K562 (cell line): Measurements from ENCODE around the gene C5orf24. TPM values are rescaled to one million over a fixed set of nuclear protein-coding genes. Genes with fewer than 3 reads are reported as not detected.

ENCODE experiments used
- ATAC-seq: fragments of 200-7000 bp; cut with Tn5 transposase; 3 replicates; pipeline ENCODE4 v1.9.1; 2020; ENCODE audit warnings: moderate library complexity
- BruUV-seq: library from RNA; stranded (reverse); fragments of 400-500 nt; replicated peaks from 2 replicates; lab custom pipeline; 2021; lab: Mats Ljungman, UMichigan
- CTCF ChIA-PET: fragments of 300-600 bp; formaldehyde crosslinking; extraction: SDS; loops from one replicate; lab custom pipeline; 2021; ENCODE audit warnings: low intra/inter-chr PET ratio; lab: Yijun Ruan, JAX
- POLR2A ChIA-PET: fragments of 300-600, 350-650 bp; sonication (Branson Sonifier 250); formaldehyde crosslinking; extraction: SDS; loops from one replicate; lab custom pipeline; 2021; ENCODE audit warnings: antibody characterized with exemption, inconsistent platforms; lab: Yijun Ruan, JAX
- DNase-seq, 4 experiments: peaks; one replicate each; pipeline versions ENCODE4 v3.0.0 to v3.0.0-alpha.2; 2011 to 2018; ENCODE audit warnings: low spot score in 3 of 4, mixed read lengths in 3 of 4; ENCODE audit errors: extremely low read depth in 1 of 4
- FAIRE-seq: peaks from 2 replicates; lab custom pipeline; 2011; peaks lifted over from hg19 to GRCh38; lab: Jason Lieb, UNC
- H2AFZ ChIP-seq: 2 replicates; pipeline ENCODE4 v1.6.0; 2011; ENCODE audit warnings: low read depth, low read length, control low read depth, inconsistent platforms
- H3K27ac ChIP-seq: fragments of 200-600 bp; 3 replicates; pipeline ENCODE4 v1.8.0; 2011; ENCODE audit warnings: low read depth, mild to moderate bottlenecking, control low read depth, inconsistent platforms, low read length, moderate library complexity, mixed read lengths; ENCODE audit errors: extremely low read depth
- H3K27me3 ChIP-seq, 2 experiments: fragments of 300-600 bp in 1 of 2; 2 replicates in 1 of 2; 3 replicates in 1 of 2; pipeline versions ENCODE4 v1.6.0 to v1.8.0; 2011; ENCODE audit warnings: inconsistent platforms in 2 of 2, low read length in 2 of 2, mild to moderate bottlenecking in 1 of 2, mixed read lengths in 1 of 2, moderate library complexity in 1 of 2; ENCODE audit not compliant: control insufficient read depth in 2 of 2, insufficient read depth in 2 of 2
- H3K36me3 ChIP-seq: fragments of 300-600 bp; 3 replicates; pipeline ENCODE4 v1.8.0; 2011; ENCODE audit warnings: mild to moderate bottlenecking, low read length, inconsistent platforms; ENCODE audit not compliant: control insufficient read depth, insufficient read depth
- H3K4me1 ChIP-seq, 2 experiments: fragments of 200-600 bp in 1 of 2; replicated peaks in 1 of 2; 2 replicates in 1 of 2; 3 replicates in 1 of 2; pipeline versions ENCODE4 v1.5.1 to v1.8.0; 2011; ENCODE audit warnings: inconsistent platforms in 2 of 2, low read length in 2 of 2, mild to moderate bottlenecking in 1 of 2, mixed read lengths in 1 of 2, moderate library complexity in 1 of 2; ENCODE audit not compliant: control insufficient read depth in 2 of 2, insufficient read depth in 2 of 2
- H3K4me2 ChIP-seq: 2 replicates; pipeline ENCODE4 v1.6.1; 2011; ENCODE audit warnings: low read length, control low read depth, inconsistent platforms, mixed read lengths; ENCODE audit not compliant: insufficient read depth
- H3K4me3 ChIP-seq: fragments of 200-600 bp; sonication (generic), shearing (Covaris generic); 2 replicates; pipeline ENCODE4 v1.5.1; 2016; ENCODE audit warnings: control low read depth, inconsistent platforms
- H3K79me2 ChIP-seq: fragments of 200-600 bp; 3 replicates; pipeline ENCODE4 v1.8.0; 2011; ENCODE audit warnings: low read length, inconsistent platforms; ENCODE audit not compliant: control insufficient read depth, insufficient read depth
- H3K9ac ChIP-seq, 2 experiments: 2 replicates each; pipeline versions ENCODE4 v1.6.0 to v1.6.1; 2011; ENCODE audit warnings: low read depth in 2 of 2, low read length in 2 of 2, control low read depth in 1 of 2, inconsistent platforms in 1 of 2, mild to moderate bottlenecking in 1 of 2, mixed read lengths in 1 of 2; ENCODE audit not compliant: insufficient read depth in 1 of 2
- H3K9me1 ChIP-seq: one replicate; pipeline ENCODE4 v1.6.0; 2011; ENCODE audit warnings: inconsistent platforms, mild to moderate bottlenecking, low read length, moderate library complexity; ENCODE audit not compliant: control insufficient read depth, insufficient read depth
- H3K9me3 ChIP-seq: replicated peaks from 2 replicates; pipeline ENCODE4 v1.5.1; 2011; ENCODE audit warnings: low read depth, low read length, inconsistent platforms; ENCODE audit not compliant: control insufficient read depth, insufficient read depth
- H4K20me1 ChIP-seq: replicated peaks from 2 replicates; pipeline ENCODE4 v1.6.1; 2011; ENCODE audit warnings: low read length, inconsistent platforms, mixed read lengths; ENCODE audit not compliant: control insufficient read depth, insufficient read depth
- CBFB ChIP-seq: sonication (generic); formaldehyde crosslinking; IDR thresholded peaks from 2 replicates; pipeline ENCODE4 v1.4.0; 2020; ENCODE audit warnings: mild to moderate bottlenecking, missing genetic modification reagents
- HDAC2 ChIP-seq: fragments of 450-650 bp; IDR thresholded peaks from 2 replicates; pipeline ENCODE4 v1.6.1; 2016; ENCODE audit warnings: mild to moderate bottlenecking
- IRF1 ChIP-seq: sonication (generic); formaldehyde crosslinking; IDR thresholded peaks from 2 replicates; pipeline ENCODE4 v1.8.0; 2022; ENCODE audit warnings: missing genetic modification reagents, mild to moderate bottlenecking, borderline replicate concordance
- MIER1 ChIP-seq: fragments of 450-650 bp; IDR thresholded peaks from 2 replicates; pipeline ENCODE4 v1.6.1; 2016; ENCODE audit warnings: antibody characterized with exemption, mild to moderate bottlenecking, low read depth
- MYNN ChIP-seq, 2 experiments: sonication (generic); formaldehyde crosslinking in 1 of 2; IDR thresholded peaks; 2 replicates each; pipeline versions ENCODE4 v1.5.0 to v1.6.1; 2016 to 2020; ENCODE audit warnings: antibody characterized with exemption in 1 of 2, missing genetic modification reagents in 1 of 2
- NFYB ChIP-seq: IDR thresholded peaks from 2 replicates; pipeline ENCODE4 v1.6.1; 2011; ENCODE audit warnings: mild to moderate bottlenecking, moderate library complexity; ENCODE audit not compliant: insufficient read length; ENCODE audit errors: extremely low read depth
- NRF1 ChIP-seq, 2 experiments: fragments of 450-650 bp; IDR thresholded peaks in 1 of 2; conservative IDR thresholded peaks in 1 of 2; 2 replicates each; pipeline ENCODE4 v1.6.1; 2014; ENCODE audit warnings: mild to moderate bottlenecking in 2 of 2
- PHB2 ChIP-seq: fragments of 450-650 bp; IDR thresholded peaks from 2 replicates; pipeline ENCODE4 v1.6.1; 2017; ENCODE audit warnings: low read depth
- PURB ChIP-seq: sonication (generic); formaldehyde crosslinking; IDR thresholded peaks from 2 replicates; pipeline ENCODE4 v1.9.0; 2021; ENCODE audit warnings: low read depth, mild to moderate bottlenecking, missing genetic modification reagents
- XRCC5 ChIP-seq: fragments of 200-400 bp; formaldehyde crosslinking; IDR thresholded peaks from 2 replicates; pipeline ENCODE4 v1.6.1; 2017; ENCODE audit warnings: low read depth, mild to moderate bottlenecking, low read length
- ZKSCAN3 ChIP-seq: fragments of 250-450 bp; sonication (Bioruptor Pico); IDR thresholded peaks from 2 replicates; pipeline ENCODE4 v1.4.0; 2020
- ZSCAN29 ChIP-seq: fragments of 450-650 bp; IDR thresholded peaks from 2 replicates; pipeline ENCODE4 v1.6.1; 2017
- WGBS: fragments of 100-300 bp; shearing (Covaris generic); methylation state at CpG from one replicate; pipeline ENCODE4 v1.1.6; 2016; ENCODE audit warnings: low coverage, mixed read lengths; ENCODE audit not compliant: insufficient coverage; ENCODE audit errors: missing lambda C conversion rate; 5-methylcytosine and 5-hydroxymethylcytosine counted together
- in situ Hi-C: fragments of 300-500 bp; cut with MboI; formaldehyde crosslinking; loops from 4 replicates; pipeline ENCODE4 v1.15.0; 2018; ENCODE audit warnings: inconsistent platforms, mixed read lengths
- intact Hi-C: fragments of 100-400 bp; cut with micrococcal nuclease; formaldehyde crosslinking; loops from 2 replicates; pipeline ENCODE4 v1.14.2; 2022
- polyA plus RNA-seq, 8 experiments: library from polyadenylated mRNA; depleted of rRNA in 4 of 8; stranded (reverse) in 5 of 8; unstranded in 3 of 8; fragments of >200 nt; fragmentation: Nextera tagmentation in 2 of 8; fragmentation: Illumina TruSeq in 1 of 8; extraction: Ambion mirVana in 2 of 8; extraction: Trizol in 1 of 8; gene quantifications; 2 replicates each; pipeline versions ENCODE4 v1.2.1 to v1.2.3, GENCODE V29; 2011 to 2014; ENCODE audit warnings: inconsistent platforms in 1 of 8, missing spikeins in 1 of 8
- total RNA-seq, 7 experiments: library from RNA; depleted of rRNA in 6 of 7; stranded (reverse); fragments of >200 nt in 6 of 7; fragmentation: Illumina TruSeq in 2 of 7; extraction: Trizol in 2 of 7; gene quantifications; 2 replicates each; pipeline versions ENCODE4 v1.2.1 to v1.2.3, GENCODE V29; 2011 to 2021; ENCODE audit warnings: low replicate concordance in 1 of 7
- TF ChIP-seq, protein P1 (sequence below), 2 experiments: fragments of 450-650 bp in 1 of 2; sonication (generic) in 1 of 2; formaldehyde crosslinking; conservative IDR thresholded peaks; 2 replicates each; pipeline versions ENCODE4 v1.4.0 to v1.8.1; 2020 to 2022; ENCODE audit warnings: mild to moderate bottlenecking in 1 of 2, missing genetic modification reagents in 1 of 2
- TF ChIP-seq, protein P2 (sequence below): fragments of 250-450 bp; sonication (Bioruptor Pico); IDR thresholded peaks from 2 replicates; pipeline ENCODE4 v1.8.0; 2021; ENCODE audit warnings: mild to moderate bottlenecking, moderate library complexity

The C5orf24 gene
- total and polyA plus RNA-seq, 9 of the 15 experiments (the other 6 are each of a cell fraction or from before 2014, with no cell fraction given) = 8.9 to 38.6 (median 28.4) TPM

DNA sequence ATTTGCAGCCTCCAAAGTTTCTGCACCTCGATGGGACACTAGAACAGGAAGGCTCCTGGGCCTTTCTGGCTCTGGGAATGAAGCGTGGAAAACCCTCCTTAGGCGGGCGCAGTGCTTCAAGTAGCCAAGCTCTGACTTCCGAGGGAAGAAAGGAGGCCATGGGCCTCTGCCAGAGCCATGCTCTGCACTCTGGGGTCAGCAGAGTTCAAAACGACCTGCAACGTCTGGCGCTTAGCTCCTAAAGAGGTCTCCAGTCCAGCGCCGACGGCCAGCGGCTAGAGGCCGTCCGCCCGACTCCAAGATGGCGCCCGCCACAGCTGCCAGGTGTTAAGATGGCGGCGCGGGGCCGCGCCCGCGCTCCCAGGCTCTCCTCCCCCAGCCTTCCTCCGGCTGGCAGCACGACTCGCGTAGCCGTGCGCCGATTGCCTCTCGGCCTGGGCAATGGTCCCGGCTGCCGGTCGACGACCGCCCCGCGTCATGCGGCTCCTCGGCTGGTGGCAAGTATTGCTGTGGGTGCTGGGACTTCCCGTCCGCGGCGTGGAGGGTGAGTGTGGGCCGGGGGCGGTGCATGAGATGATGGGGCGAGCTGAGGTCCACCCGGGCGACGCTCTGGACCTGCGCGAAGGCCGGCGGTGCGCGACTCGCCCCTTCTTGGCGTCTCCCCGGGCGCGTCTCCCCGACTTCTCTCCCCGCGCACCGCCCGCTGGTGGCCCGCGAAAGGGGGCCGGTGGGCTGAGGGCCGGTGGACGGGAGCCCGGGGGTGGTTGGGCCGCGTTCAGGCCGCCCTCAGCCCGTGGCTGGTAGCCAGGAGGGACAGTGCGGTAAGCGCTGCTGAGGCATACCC, 28.4 kb downstream of the C5orf24 start, which contains the start of gene TXNDC15:
TXNDC15 (plus strand) TSS at position 385 of the 844 bp plus-strand sequence; CDS start at position 442, 57 bp downstream.
- Histone ChIP-seq H3K9me3 (no peaks in the 10 kb centered on the region), H3K4me2 (peak within 1 kb of the TSS; percentile 93), H4K20me1 (no peaks in the 10 kb centered on the region), H3K27ac (peak within 1 kb of the TSS; percentile 89), H3K27me3 (no peaks in the 10 kb centered on the region), H3K4me3 (peak within 1 kb of the TSS; percentile 62), H3K36me3 (no peaks in the 10 kb centered on the region), H3K4me1 (peaks cover 18 to 20% of the 10 kb centered on the region in 2 experiments; a peak in 4 of 5 replicates), H3K79me2 (peaks cover 6% of the 10 kb centered on the region; the same call in 2 of the 3 replicates), H3K9me1 (no peaks in the 10 kb centered on the region), H2AFZ (peak within 1 kb of the TSS; percentile 100), H3K9ac (peak within 1 kb of the TSS; percentile 88 to 96)
- intact Hi-C loops (loop anchor here (1.0 kb wide), 1 partner anchor 30 kb away; no protein-coding TSS in a partner anchor), in situ Hi-C loops (no loop called here)
- WGBS = 16% methylated on average over 73 of the region's 79 CpGs
- FAIRE-seq (peak; percentile 35), DNase-seq (peak; percentile 78 to 88 (median 82)), ATAC-seq (peak; percentile 96)
- BruUV-seq = no TSS peak
- ChIA-PET POLR2A (interaction anchor here (0.8 to 3.9 kb wide), 10 partner anchors 9 to 117 kb away, joined by 3 to 22 read pairs (median 5); partner anchors contain the start of genes C5orf24 and PCBD2), CTCF (no interaction called here)
- TF ChIP-seq MYNN (IDR thresholded peaks at IDR 0.05) (no peak), MYNN (CRISPR knock-in tag; IDR thresholded peaks at IDR 0.05) (no peak), MIER1 (no peak), ZKSCAN3 (no peak), PURB (CRISPR knock-in tag) (no peak), ZSCAN29 (no peak), NFYB (no peak), IRF1 (no peak), HDAC2 (no peak), PHB2 (no peak), XRCC5 (no peak), CBFB (CRISPR knock-in tag) (no peak), NRF1 (conservative IDR thresholded peaks at IDR 0.05 in 1 of 2, IDR thresholded peaks at IDR 0.05 in 1 of 2) (peak; percentile 61 to 73)
- TF ChIP-seq, protein P1, sequence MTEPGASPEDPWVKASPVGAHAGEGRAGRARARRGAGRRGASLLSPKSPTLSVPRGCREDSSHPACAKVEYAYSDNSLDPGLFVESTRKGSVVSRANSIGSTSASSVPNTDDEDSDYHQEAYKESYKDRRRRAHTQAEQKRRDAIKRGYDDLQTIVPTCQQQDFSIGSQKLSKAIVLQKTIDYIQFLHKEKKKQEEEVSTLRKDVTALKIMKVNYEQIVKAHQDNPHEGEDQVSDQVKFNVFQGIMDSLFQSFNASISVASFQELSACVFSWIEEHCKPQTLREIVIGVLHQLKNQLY (CRISPR knock-in tag; conservative IDR thresholded peaks at IDR 0.05) = no peak
- TF ChIP-seq, protein P2, sequence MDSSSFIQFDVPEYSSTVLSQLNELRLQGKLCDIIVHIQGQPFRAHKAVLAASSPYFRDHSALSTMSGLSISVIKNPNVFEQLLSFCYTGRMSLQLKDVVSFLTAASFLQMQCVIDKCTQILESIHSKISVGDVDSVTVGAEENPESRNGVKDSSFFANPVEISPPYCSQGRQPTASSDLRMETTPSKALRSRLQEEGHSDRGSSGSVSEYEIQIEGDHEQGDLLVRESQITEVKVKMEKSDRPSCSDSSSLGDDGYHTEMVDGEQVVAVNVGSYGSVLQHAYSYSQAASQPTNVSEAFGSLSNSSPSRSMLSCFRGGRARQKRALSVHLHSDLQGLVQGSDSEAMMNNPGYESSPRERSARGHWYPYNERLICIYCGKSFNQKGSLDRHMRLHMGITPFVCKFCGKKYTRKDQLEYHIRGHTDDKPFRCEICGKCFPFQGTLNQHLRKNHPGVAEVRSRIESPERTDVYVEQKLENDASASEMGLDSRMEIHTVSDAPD (CRISPR knock-in tag) = no peak
